Fibroblast of the aortic adventitia (primary cell): ENCODE results near the gene CA4. TPM values are rescaled to one million over a fixed set of nuclear protein-coding genes. Genes with fewer than 3 reads are reported as not detected.

Experiments used
- DNase-seq: peaks from one replicate; pipeline ENCODE4 v3.0.0-alpha.2; 2010; ENCODE audit warnings: low read depth
- H3K4me3 ChIP-seq: 2 replicates; pipeline ENCODE4 v1.5.1; 2011; ENCODE audit warnings: low read depth, mild to moderate bottlenecking, control low read depth, low read length, moderate library complexity
- CTCF ChIP-seq: IDR thresholded peaks from 2 replicates; pipeline ENCODE4 v1.5.1; 2011; ENCODE audit warnings: mild to moderate bottlenecking, low read length, control low read depth, inconsistent platforms; ENCODE audit not compliant: insufficient read depth
- total RNA-seq: library from RNA; depleted of rRNA; stranded (reverse); fragments of >200 nt; gene quantifications from 2 replicates; pipeline ENCODE4 v1.2.3, GENCODE V29; 2012; ENCODE audit warnings: low replicate concordance

CA4 gene
- total RNA-seq, 1 donor, result not detected

GRCh38 chr17:60145006-60145935, 4.5 kb upstream of the CA4 start:
- H3K4me3 ChIP-seq, result no peak overlapping the region
- TF ChIP-seq CTCF, result no peak
- peak; percentile 56 for DNase-seq

- H3K4me3 ChIP-seq, result no peak overlapping the region
- no peak for DNase-seq
- no peak for TF ChIP-seq CTCF
These were observed 3.6 kb upstream of the CA4 start for GRCh38 chr17:60146206-60146605.

- no peak for TF ChIP-seq CTCF
- no peak for DNase-seq
- no peak overlapping the region for H3K4me3 ChIP-seq
These were observed 2.1 kb upstream of the CA4 start for GRCh38 chr17:60147553-60148223.

- no peak for DNase-seq
- TF ChIP-seq CTCF, result no peak
- no peak overlapping the region for H3K4me3 ChIP-seq
These were observed 1.4 kb upstream of the CA4 start for GRCh38 chr17:60148373-60148772.

GRCh38 chr17:60151355-60151754, 1.6 kb downstream of the CA4 start:
- H3K4me3 ChIP-seq, result no peak overlapping the region
- DNase-seq, result no peak
- TF ChIP-seq CTCF, result no peak

GRCh38 chr17:60153606-60154390, 4.0 kb downstream of the CA4 start:
- no peak overlapping the region for H3K4me3 ChIP-seq
- TF ChIP-seq CTCF, result no peak
- DNase-seq, result peak; percentile 66
